ENCODE data around the gene HSPA5.
A peak's percentile ranks its signal among the peaks of the same experiment; 100 is the strongest.

GRCh38 chr9:125200216-125201047 lies 40.7 kb downstream of the HSPA5 start, which contains the start of gene RABEPK:
- TF ChIP-seq CTBP1 (IDR thresholded peaks at IDR 0.05; ENCODE audit: borderline replicate concordance) (no peak), ELF4 (IDR thresholded peaks at IDR 0.05) (peak; percentile 90), FOXM1 (IDR thresholded peaks at IDR 0.05; ENCODE audit: borderline replicate concordance) (no peak), SP1 (IDR thresholded peaks at IDR 0.05) (no peak), BHLHE40 (IDR thresholded peaks at IDR 0.05; ENCODE audit: borderline replicate concordance) (no peak), ARNT (IDR thresholded peaks at IDR 0.05) (no peak), FOXK2 (IDR thresholded peaks at IDR 0.05) (no peak), L3MBTL2 (conservative IDR thresholded peaks at IDR 0.05) (peak; percentile 79), TARDBP (IDR thresholded peaks at IDR 0.05) (no peak)
